PC-3 (cell line): ENCODE results near the gene AP3S2. TPM values are rescaled to one million over a fixed set of nuclear protein-coding genes. Genes with fewer than 3 reads are reported as not detected.

ENCODE experiments used
- ATAC-seq: fragments of 200-7000 bp; cut with Tn5 transposase; 2 replicates; pipeline ENCODE4 v1.9.1; 2020; ENCODE audit warnings: mild to moderate bottlenecking, moderate library complexity
- BruUV-seq: library from RNA; stranded (reverse); fragments of 400-500 nt; replicated peaks from 2 replicates; lab custom pipeline; 2021; lab: Mats Ljungman, UMichigan
- CTCF ChIA-PET: fragments of 300-600 bp; sonication (Branson Sonifier 250); formaldehyde crosslinking; loops from one replicate; lab custom pipeline; 2022; ENCODE audit warnings: antibody characterized with exemption; lab: Charles Lee
- POLR2A ChIA-PET: fragments of 300-600 bp; sonication (Branson Sonifier 250); formaldehyde crosslinking; loops from one replicate; lab custom pipeline; 2022; ENCODE audit warnings: antibody characterized with exemption; ENCODE audit not compliant: unreplicated experiment; lab: Charles Lee
- DNase-seq: peaks from one replicate; pipeline ENCODE4 v3.0.0-alpha.2; 2015
- H2AFZ ChIP-seq: fragments of 300-600 bp; sonication (generic); 2 replicates; pipeline ENCODE4 v1.6.0; 2016; ENCODE audit warnings: antibody characterized with exemption, low read length
- H3F3A ChIP-seq: fragments of 300-600 bp; sonication (generic); one replicate; pipeline ENCODE4 v1.6.0; 2017; ENCODE audit warnings: antibody characterized with exemption, low read length, control low read depth, mild to moderate bottlenecking; ENCODE audit not compliant: unreplicated experiment
- H3K27ac ChIP-seq: fragments of 300-600 bp; sonication (generic); 2 replicates; pipeline ENCODE4 v1.5.1; 2016; ENCODE audit warnings: mild to moderate bottlenecking, low read length
- H3K27me3 ChIP-seq: fragments of 300-600 bp; sonication (generic); 2 replicates; pipeline ENCODE4 v1.6.1; 2016; ENCODE audit warnings: low read length, mixed read lengths
- H3K36me3 ChIP-seq: fragments of 300-600 bp; sonication (generic); 2 replicates; pipeline ENCODE4 v1.6.1; 2016; ENCODE audit warnings: low read depth, mixed run types, low read length, mixed read lengths
- H3K4me1 ChIP-seq: fragments of 300-600 bp; sonication (generic); 2 replicates; pipeline ENCODE4 v1.5.1; 2016; ENCODE audit warnings: low read length; ENCODE audit not compliant: insufficient read depth
- H3K4me2 ChIP-seq: fragments of 300-600 bp; sonication (generic); 2 replicates; pipeline ENCODE4 v1.6.0; 2016; ENCODE audit warnings: low read length
- H3K4me3 ChIP-seq: fragments of 300-600 bp; sonication (generic); 2 replicates; pipeline ENCODE4 v1.5.1; 2016; ENCODE audit warnings: mild to moderate bottlenecking, low read length, mixed read lengths
- H3K79me2 ChIP-seq: fragments of 300-600 bp; sonication (generic); 2 replicates; pipeline ENCODE4 v1.6.1; 2017; ENCODE audit warnings: low read length, mixed read lengths
- H3K9ac ChIP-seq: fragments of 300-600 bp; sonication (generic); 2 replicates; pipeline ENCODE4 v1.6.0; 2016; ENCODE audit warnings: mild to moderate bottlenecking, low read length
- H3K9me2 ChIP-seq: fragments of 300-600 bp; sonication (generic); replicated peaks from 2 replicates; pipeline ENCODE4 v1.6.1; 2016; ENCODE audit warnings: mixed run types, low read length, mixed read lengths
- H3K9me3 ChIP-seq: fragments of 300-600 bp; sonication (generic); 2 replicates; pipeline ENCODE4 v1.6.1; 2016; ENCODE audit warnings: low read length, mixed read lengths
- H4K20me1 ChIP-seq: fragments of 300-600 bp; sonication (generic); 2 replicates; pipeline ENCODE4 v1.6.1; 2016; ENCODE audit warnings: low read length, mixed read lengths
- CTCF ChIP-seq: fragments of 300-600 bp; sonication (generic); conservative IDR thresholded peaks from 2 replicates; pipeline ENCODE4 v1.5.1; 2017; ENCODE audit warnings: antibody characterized with exemption, low read depth, mild to moderate bottlenecking, low read length
- EZH2 ChIP-seq: fragments of 300-600 bp; sonication (generic); IDR thresholded peaks from one replicate; pipeline ENCODE4 v1.6.1; 2017; ENCODE audit warnings: antibody characterized with exemption, mild to moderate bottlenecking, low read length; ENCODE audit not compliant: unreplicated experiment
- EZH2phosphoT487 ChIP-seq: fragments of 300-600 bp; sonication (generic); IDR thresholded peaks from 2 replicates; pipeline ENCODE4 v1.6.1; 2018; ENCODE audit warnings: mild to moderate bottlenecking, antibody characterized with exemption, low read length, borderline replicate concordance
- intact Hi-C: fragments of 100-400 bp; cut with micrococcal nuclease; formaldehyde crosslinking; loops from 2 replicates; pipeline ENCODE4 v1.9.0; 2023
- total RNA-seq: library from RNA; depleted of rRNA; stranded (reverse); fragments of >200 nt; gene quantifications from 2 replicates; pipeline ENCODE4 v1.2.3, GENCODE V29; 2014

AP3S2 gene
- total RNA-seq, 1 experiment from 2014 or later, result 18.8 TPM

- H3K4me3 ChIP-seq, result no peak overlapping the region
- ChIA-PET POLR2A (no interaction called here), CTCF (no interaction called here)
- peak overlapping the region; percentile 100 for H3K27ac ChIP-seq
- peaks cover 15% of the 10 kb centered on the region for H3F3A ChIP-seq
- TF ChIP-seq EZH2, result no peak
- peak overlapping the region; percentile 91 for H3K9ac ChIP-seq
- no peaks in the 10 kb centered on the region for H4K20me1 ChIP-seq
- no peaks in the 10 kb centered on the region for H3K36me3 ChIP-seq
- DNase-seq (peak; percentile 22), ATAC-seq (no peak)
- 0 out of 2 replicates have a peak, but pooled peaks cover 8% of the 10 kb centered on the region for H3K79me2 ChIP-seq
- no TSS peak for BruUV-seq
- H3K9me3 ChIP-seq, result no peaks in the 10 kb centered on the region
- H3K9me2 ChIP-seq, result no peaks in the 10 kb centered on the region
- intact Hi-C loops, result no loop called here
- peaks cover 67% of the 10 kb centered on the region for H3K4me1 ChIP-seq
- no peaks in the 10 kb centered on the region for H3K27me3 ChIP-seq
- no peak overlapping the region for H2AFZ ChIP-seq
- peak overlapping the region; percentile 63 for H3K4me2 ChIP-seq
Observed at GRCh38 chr15:89823836-89824606, 69.8 kb downstream of the AP3S2 start.

GRCh38 chr15:89822951-89823711, 70.7 kb downstream of the AP3S2 start:
- ATAC-seq (peak; percentile 65), DNase-seq (peak; percentile 94)
- Histone ChIP-seq H3K4me1 (peaks cover 61% of the 10 kb centered on the region), H3K9ac (peak overlapping the region; percentile 91), H2AFZ (no peak overlapping the region), H3K36me3 (no peaks in the 10 kb centered on the region), H4K20me1 (no peaks in the 10 kb centered on the region), H3K79me2 (0 out of 2 replicates have a peak, but pooled peaks cover 8% of the 10 kb centered on the region), H3K27ac (peak overlapping the region; percentile 100), H3K27me3 (no peaks in the 10 kb centered on the region), H3K9me3 (no peaks in the 10 kb centered on the region), H3K4me2 (peak overlapping the region; percentile 63), H3K9me2 (no peaks in the 10 kb centered on the region), H3K4me3 (no peak overlapping the region), H3F3A (peaks cover 15% of the 10 kb centered on the region)
- intact Hi-C loops, result no loop called here
- no TSS peak for BruUV-seq
- TF ChIP-seq CTCF (no peak), EZH2phosphoT487 (no peak), EZH2 (no peak)
- ChIA-PET CTCF (no interaction called here), POLR2A (no interaction called here)

- Histone ChIP-seq H3K79me2 (0 out of 2 replicates have a peak, but pooled peaks cover 8% of the 10 kb centered on the region), H4K20me1 (no peaks in the 10 kb centered on the region), H3K36me3 (no peaks in the 10 kb centered on the region), H3K27ac (peak overlapping the region; percentile 100), H3K9ac (peak overlapping the region; percentile 91), H2AFZ (no peak overlapping the region), H3K4me2 (peak overlapping the region; percentile 45), H3K9me2 (no peaks in the 10 kb centered on the region), H3F3A (peaks cover 15% of the 10 kb centered on the region), H3K27me3 (no peaks in the 10 kb centered on the region), H3K9me3 (no peaks in the 10 kb centered on the region), H3K4me3 (no peak overlapping the region), H3K4me1 (peaks cover 64% of the 10 kb centered on the region)
- no peak for TF ChIP-seq CTCF
- no peak for TF ChIP-seq EZH2
- TF ChIP-seq EZH2phosphoT487, result no peak
- ChIA-PET POLR2A (no interaction called here), CTCF (no interaction called here)
- intact Hi-C loops, result no loop called here
- BruUV-seq, result no TSS peak
- ATAC-seq, result no peak
- no peak for DNase-seq
Observed at GRCh38 chr15:89822611-89822950, 71.2 kb downstream of the AP3S2 start.
